ENCODE measurements around the gene PRICKLE1. TPM values are rescaled to one million over a fixed set of nuclear protein-coding genes. Genes with fewer than 3 reads are reported as not detected.

PRICKLE1 gene
- total and polyA plus RNA-seq, 2 of the 13 experiments (the other 11 are each of a cell fraction or from before 2014, with no cell fraction given), result not detected

GRCh38 chr12:42609605-42610004 lies 20.1 kb upstream of the PRICKLE1 start:
- in situ Hi-C loops (cut with HindIII; ENCODE audit: extremely low pct_ligation_motif_present, low pct_unique_long_range_greater_than_20kb), result no loop called here
- H3K4me3 ChIP-seq (replicated peaks in 1 of 3; ENCODE audit: insufficient read depth in 1 of 3, low read depth in 2 of 3, low read length in 3 of 3), result no peak overlapping the region
- H3K27ac ChIP-seq (ENCODE audit: extremely low read length, insufficient read depth, low read length), result no peak overlapping the region
- FAIRE-seq (no peak), ATAC-seq (no peak), DNase-seq (ENCODE audit: low spot score) (no peak)
- TF ChIP-seq ZFX (CRISPR knock-in tag; IDR thresholded peaks at IDR 0.05; ENCODE audit: low read depth), result no peak
- TF ChIP-seq FOSL2 (CRISPR knock-in tag; IDR thresholded peaks at IDR 0.05), result 0 out of 2 replicates have a peak, but pooled peaks have one; percentile 10
- BruUV-seq (replicated peaks), result no TSS peak
- no peaks in the 10 kb centered on the region for H3K36me3 ChIP-seq (replicated peaks in 1 of 2; ENCODE audit: control insufficient read depth in 1 of 2, insufficient read depth in 2 of 2, low read length in 2 of 2)
- ChIA-PET POLR2A (no interaction called here), CTCF (ENCODE audit: low intra/inter-chr PET ratio, low total read pairs) (no interaction called here)
- 47% methylated on average over 8 of the region's 8 CpGs for WGBS (ENCODE audit: low lambda C conversion rate)
- H3K9me3 ChIP-seq (ENCODE audit: low read length), result no peaks in the 10 kb centered on the region
- H3K27me3 ChIP-seq (ENCODE audit: control insufficient read depth in 1 of 2, insufficient read depth in 2 of 2, low read length in 2 of 2), result no peaks in the 10 kb centered on the region; a peak in 1 of 5 replicates
- intact Hi-C loops (cut with micrococcal nuclease; ENCODE audit: unreplicated experiment), result no loop called here
- H3K4me1 ChIP-seq (ENCODE audit: insufficient read depth, low read length), result no peaks in the 10 kb centered on the region
- H3K4me2 ChIP-seq (ENCODE audit: low read depth, low read length), result no peak overlapping the region
- H3K9ac ChIP-seq (ENCODE audit: insufficient read depth, low read depth, low read length), result no peak overlapping the region
- no peaks in the 10 kb centered on the region for H3K79me2 ChIP-seq (ENCODE audit: insufficient read depth, low read length)
- no peak overlapping the region for H2AFZ ChIP-seq (ENCODE audit: low read length)
- H4K20me1 ChIP-seq (ENCODE audit: insufficient read depth, low read length), result no peaks in the 10 kb centered on the region

- Histone ChIP-seq H4K20me1 (ENCODE audit: insufficient read depth, low read length) (no peaks in the 10 kb centered on the region), H3K9me3 (ENCODE audit: low read length) (no peaks in the 10 kb centered on the region), H3K27me3 (ENCODE audit: control insufficient read depth in 1 of 2, insufficient read depth in 2 of 2, low read length in 2 of 2) (no peaks in the 10 kb centered on the region; a peak in 1 of 5 replicates), H3K79me2 (ENCODE audit: insufficient read depth, low read length) (no peaks in the 10 kb centered on the region), H3K27ac (ENCODE audit: extremely low read length, insufficient read depth, low read length) (no peak overlapping the region), H2AFZ (ENCODE audit: low read length) (no peak overlapping the region), H3K4me2 (ENCODE audit: low read depth, low read length) (no peak overlapping the region), H3K9ac (ENCODE audit: insufficient read depth, low read depth, low read length) (no peak overlapping the region), H3K4me1 (ENCODE audit: insufficient read depth, low read length) (no peaks in the 10 kb centered on the region), H3K36me3 (replicated peaks in 1 of 2; ENCODE audit: control insufficient read depth in 1 of 2, insufficient read depth in 2 of 2, low read length in 2 of 2) (no peaks in the 10 kb centered on the region), H3K4me3 (replicated peaks in 1 of 3; ENCODE audit: insufficient read depth in 1 of 3, low read depth in 2 of 3, low read length in 3 of 3) (no peak overlapping the region)
- in situ Hi-C loops (cut with HindIII; ENCODE audit: extremely low pct_ligation_motif_present, low pct_unique_long_range_greater_than_20kb) (no loop called here), intact Hi-C loops (cut with micrococcal nuclease; ENCODE audit: unreplicated experiment) (no loop called here)
- ChIA-PET POLR2A (no interaction called here), CTCF (ENCODE audit: low intra/inter-chr PET ratio, low total read pairs) (no interaction called here)
- DNase-seq (ENCODE audit: low spot score) (no peak), ATAC-seq (no peak), FAIRE-seq (no peak)
- 31% methylated on average over 11 of the region's 11 CpGs for WGBS (ENCODE audit: low lambda C conversion rate)
- BruUV-seq (replicated peaks), result no TSS peak
- no peak for TF ChIP-seq ZNF83 (CRISPR knock-in tag; IDR thresholded peaks at IDR 0.05; ENCODE audit: borderline replicate concordance)
- TF ChIP-seq HMG20A (CRISPR knock-in tag; IDR thresholded peaks at IDR 0.05; ENCODE audit: borderline replicate concordance), result no peak
- TF ChIP-seq MEIS1 (CRISPR knock-in tag; IDR thresholded peaks at IDR 0.05; ENCODE audit: borderline replicate concordance), result no peak
- no peak for TF ChIP-seq ZNF331 (CRISPR knock-in tag; IDR thresholded peaks at IDR 0.05)
- no peak for TF ChIP-seq KLF16 (CRISPR knock-in tag; IDR thresholded peaks at IDR 0.05)
- TF ChIP-seq, protein P1, sequence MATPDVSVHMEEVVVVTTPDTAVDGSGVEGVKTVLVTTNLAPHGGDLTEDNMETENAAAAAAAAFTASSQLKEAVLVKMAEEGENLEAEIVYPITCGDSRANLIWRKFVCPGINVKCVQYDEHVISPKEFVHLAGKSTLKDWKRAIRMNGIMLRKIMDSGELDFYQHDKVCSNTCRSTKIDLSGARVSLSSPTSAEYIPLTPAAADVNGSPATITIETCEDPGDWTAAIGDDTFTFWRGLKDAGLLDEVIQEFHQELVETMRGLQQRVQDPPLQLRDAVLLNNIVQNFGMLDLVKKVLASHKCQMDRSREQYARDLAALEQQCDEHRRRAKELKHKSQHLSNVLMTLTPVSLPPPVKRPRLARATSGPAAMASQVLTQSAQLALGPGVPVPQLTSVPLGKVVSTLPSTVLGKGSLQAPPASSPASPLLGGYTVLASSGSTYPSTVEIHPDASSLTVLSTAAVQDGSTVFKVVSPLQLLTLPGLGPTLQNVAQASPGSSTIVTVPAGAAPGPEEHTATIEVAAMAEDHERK (CRISPR knock-in tag; IDR thresholded peaks at IDR 0.05; ENCODE audit: low read depth), result no peak
Measured at GRCh38 chr12:42608196-42608825, 18.8 kb upstream of the PRICKLE1 start.
